ENCODE data around the gene WFDC1.

WFDC1 gene

GRCh38 chr16:84272740-84273320 lies 21.8 kb upstream of the WFDC1 start:
- DNase-seq (ENCODE audit: low read depth in 3 of 3, low spot score in 1 of 3) = no peak

GRCh38 chr16:84274515-84274914 lies 20.2 kb upstream of the WFDC1 start:
- no peak for DNase-seq (ENCODE audit: low read depth in 3 of 3, low spot score in 1 of 3)

- DNase-seq (ENCODE audit: low read depth in 3 of 3, low spot score in 1 of 3) = no peak
These were observed 19.0 kb upstream of the WFDC1 start for GRCh38 chr16:84275585-84276151.

- DNase-seq (ENCODE audit: low read depth in 3 of 3, low spot score in 1 of 3) = peak; percentile 31 to 60 (median 47)
These were observed 17.3 kb upstream of the WFDC1 start for GRCh38 chr16:84277244-84277823.

- DNase-seq (ENCODE audit: low read depth in 3 of 3, low spot score in 1 of 3) = no peak
These were observed 16.3 kb upstream of the WFDC1 start for GRCh38 chr16:84278333-84278732.

GRCh38 chr16:84278968-84279367 lies 15.7 kb upstream of the WFDC1 start:
- no peak for DNase-seq (ENCODE audit: low read depth in 3 of 3, low spot score in 1 of 3)

- no peak for DNase-seq (ENCODE audit: low read depth in 3 of 3, low spot score in 1 of 3)
These were observed 14.8 kb upstream of the WFDC1 start for GRCh38 chr16:84279881-84280280.

GRCh38 chr16:84281074-84281473 lies 13.6 kb upstream of the WFDC1 start:
- no peak for DNase-seq (ENCODE audit: low read depth in 3 of 3, low spot score in 1 of 3)

GRCh38 chr16:84282533-84282932 lies 12.1 kb upstream of the WFDC1 start:
- DNase-seq (ENCODE audit: low read depth in 3 of 3, low spot score in 1 of 3) = no peak

GRCh38 chr16:84283314-84284153 lies 11.1 kb upstream of the WFDC1 start:
- DNase-seq (ENCODE audit: low read depth in 3 of 3, low spot score in 1 of 3) = no peak

- no peak for DNase-seq (ENCODE audit: low read depth in 3 of 3, low spot score in 1 of 3)
These were observed 10.4 kb upstream of the WFDC1 start for GRCh38 chr16:84284154-84284722.

- no peak for DNase-seq (ENCODE audit: low read depth in 3 of 3, low spot score in 1 of 3)
These were observed 8.0 kb upstream of the WFDC1 start for GRCh38 chr16:84286578-84287240.

GRCh38 chr16:84288902-84289301 lies 5.8 kb upstream of the WFDC1 start:
- DNase-seq (ENCODE audit: low read depth in 3 of 3, low spot score in 1 of 3) = no peak

GRCh38 chr16:84291226-84291625 lies 3.5 kb upstream of the WFDC1 start:
- DNase-seq (ENCODE audit: low read depth in 3 of 3, low spot score in 1 of 3) = no peak

- no peak for DNase-seq (ENCODE audit: low read depth in 3 of 3, low spot score in 1 of 3)
These were observed 2.7 kb upstream of the WFDC1 start for GRCh38 chr16:84292011-84292410.

GRCh38 chr16:84293406-84293805 lies 1.3 kb upstream of the WFDC1 start:
- DNase-seq (ENCODE audit: low read depth in 3 of 3, low spot score in 1 of 3) = no peak

GRCh38 chr16:84294117-84294516 lies 561 bp upstream of the WFDC1 start:
- no peak for DNase-seq (ENCODE audit: low read depth in 3 of 3, low spot score in 1 of 3)

- DNase-seq (ENCODE audit: low read depth in 3 of 3, low spot score in 1 of 3) = no peak
These were observed 654 bp downstream of the WFDC1 start for GRCh38 chr16:84295203-84295860.

GRCh38 chr16:84298376-84298899 lies 3.8 kb downstream of the WFDC1 start:
- no peak for DNase-seq (ENCODE audit: low read depth in 3 of 3, low spot score in 1 of 3)

GRCh38 chr16:84299734-84300440 lies 5.2 kb downstream of the WFDC1 start:
- no peak for DNase-seq (ENCODE audit: low read depth in 3 of 3, low spot score in 1 of 3)
